ENCODE data around the gene GSTM2. TPM values are rescaled to one million over a fixed set of nuclear protein-coding genes. Genes with fewer than 3 reads are reported as not detected.

The GSTM2 gene
- total and polyA plus RNA-seq, 2 donors (not counting 1 experiment from before 2014, with no cell fraction given), result 42.9 to 94.4 TPM

DNA sequence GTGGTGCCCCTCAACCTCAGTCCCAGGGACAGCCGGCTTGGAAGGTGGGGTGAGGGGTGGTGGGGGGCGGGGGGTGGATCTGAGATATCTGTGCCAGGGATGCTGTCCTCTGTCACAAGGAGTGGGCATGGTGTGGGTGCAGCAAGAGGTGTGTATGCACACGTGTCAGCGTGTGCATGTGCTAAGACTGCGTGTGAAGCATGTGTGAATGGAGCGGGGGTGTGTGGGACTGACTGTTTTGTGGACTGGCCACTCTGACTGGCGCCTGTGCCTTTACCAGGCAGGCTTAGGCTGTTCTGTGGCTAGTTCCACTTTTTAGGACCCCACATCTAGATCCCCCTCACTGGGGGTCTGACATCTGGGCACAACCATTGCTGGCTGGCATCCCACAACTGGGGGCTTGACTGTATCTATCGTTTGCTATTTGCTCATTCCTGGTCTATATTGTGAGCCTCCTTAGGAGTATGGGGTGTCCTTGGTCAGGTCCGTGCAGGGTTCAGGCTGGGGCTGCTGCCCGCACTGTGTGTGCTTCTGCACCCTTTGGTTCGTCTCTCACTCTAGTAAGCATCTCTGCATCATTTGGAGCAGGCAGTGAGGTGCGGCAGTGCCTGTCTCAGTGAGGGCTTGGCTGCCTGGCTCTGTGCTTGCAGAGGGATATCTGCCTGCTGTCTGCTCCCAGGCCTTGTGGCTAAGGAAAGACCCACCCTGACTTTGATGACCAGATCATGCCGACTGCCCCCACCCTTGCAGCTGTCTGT is 46.3 kb upstream of the GSTM2 start:
- WGBS (ENCODE audit: insufficient coverage), result 31% methylated on average over 10 of the region's 13 CpGs
- intact Hi-C loops (cut with micrococcal nuclease), result loop anchor here (5.0 kb wide), 1 partner anchor 129 kb away; the partner anchor contains the start of gene CYB561D1
- Histone ChIP-seq H3K9me3 (ENCODE audit: control extremely low read depth in 1 of 3, control insufficient read depth in 2 of 3, insufficient read depth in 1 of 3, low read length in 2 of 3) (no peaks in the 10 kb centered on the region), H3K4me2 (replicated peaks; ENCODE audit: low read depth, low read length, poor library complexity, severe bottlenecking) (peak overlapping the region; percentile 100), H3K9ac (ENCODE audit: low read length) (peak overlapping the region; percentile 93), H3K27ac (ENCODE audit: low read length in 2 of 2) (peak overlapping the region in 1 of 2 donors; percentile 90), H3K4me1 (ENCODE audit: control insufficient read depth in 2 of 2, insufficient read depth in 2 of 2, low read length in 2 of 2) (peaks cover 45 to 60% of the 10 kb centered on the region in 2 donors), H3K36me3 (replicated peaks in 1 of 2; ENCODE audit: control extremely low read depth in 1 of 2, control insufficient read depth in 1 of 2, extremely low read depth in 1 of 2, insufficient read depth in 2 of 2, low read length in 1 of 2) (peaks cover 0 to 4% of the 10 kb centered on the region in 2 experiments), H3K79me2 (ENCODE audit: control insufficient read depth, insufficient read depth, low read length) (peaks cover 42% of the 10 kb centered on the region), H3K4me3 (ENCODE audit: control extremely low read depth in 1 of 5, extremely low read depth in 1 of 5, insufficient read depth in 1 of 5, low read depth in 2 of 5, low read length in 4 of 5) (peak overlapping the region; percentile 65 to 94 (median 84)), H4K20me1 (ENCODE audit: control insufficient read depth, insufficient read depth, low read length, poor library complexity, severe bottlenecking) (peaks cover 8% of the 10 kb centered on the region), H2AFZ (ENCODE audit: insufficient read depth, low read depth, low read length, poor library complexity, severe bottlenecking) (peak overlapping the region; percentile 88), H3K27me3 (replicated peaks in 1 of 4; ENCODE audit: control extremely low read depth in 1 of 4, control insufficient read depth in 3 of 4, insufficient read depth in 4 of 4, low read length in 3 of 4) (no peaks in the 10 kb centered on the region)
- DNase-seq, result no peak
- no peaks in the 10 kb centered on the region for H3K27me3 Mint-ChIP-seq
- H3K9me3 Mint-ChIP-seq (ENCODE audit: insufficient read depth), result no peaks in the 10 kb centered on the region
- ATAC-seq (ENCODE audit: low read depth), result no peak
- H3K4me3 Mint-ChIP-seq, result peak overlapping the region; percentile 99
- ChIA-PET POLR2A (no interaction called here), CTCF (interaction anchor here (2.5 to 2.7 kb wide), 2 partner anchors 15 to 19 kb away, joined by 11 to 27 read pairs; no protein-coding TSS in a partner anchor)
- peaks cover 66% of the 10 kb centered on the region for H3K4me1 Mint-ChIP-seq
- peak overlapping the region; percentile 96 for H3K27ac Mint-ChIP-seq
- no peak for TF ChIP-seq CTCF (IDR thresholded peaks at IDR 0.05)
- no peak for TF ChIP-seq EZH2 (IDR thresholded peaks at IDR 0.05; ENCODE audit: borderline replicate concordance, insufficient read depth, low read depth, low read length, poor library complexity, severe bottlenecking)
